ENCODE data around the gene PTH1R.

PTH1R gene

DNA sequence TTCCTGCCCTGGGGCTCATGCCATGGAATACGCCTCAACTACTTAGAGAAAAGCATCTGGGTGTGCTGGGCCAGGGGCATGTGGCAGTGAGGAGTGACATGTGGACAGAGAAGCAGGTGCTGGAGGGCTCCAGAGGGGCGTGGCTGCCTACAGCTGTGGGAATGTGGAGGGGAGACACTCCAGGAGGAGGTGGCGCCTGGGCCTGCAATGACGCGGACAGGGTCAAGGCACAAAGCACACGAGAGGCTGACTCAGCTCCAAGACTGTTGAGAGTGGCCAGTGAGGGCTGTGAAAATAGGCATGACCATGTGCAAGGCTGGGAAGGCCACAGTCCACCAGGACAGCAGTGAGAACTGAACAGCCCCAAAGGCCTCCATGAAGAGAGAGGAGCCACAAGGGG lies 48.5 kb downstream of the PTH1R start:
- DNase-seq (ENCODE audit: low read depth), result no peak
- no peak overlapping the region for H3K4me3 ChIP-seq (ENCODE audit: low read depth, low read length)
- no peak for TF ChIP-seq POLR2A (IDR thresholded peaks at IDR 0.05; ENCODE audit: extremely low read depth, insufficient read length)
- TF ChIP-seq MYC (IDR thresholded peaks at IDR 0.05; ENCODE audit: low read depth, low read length), result no peak

DNA sequence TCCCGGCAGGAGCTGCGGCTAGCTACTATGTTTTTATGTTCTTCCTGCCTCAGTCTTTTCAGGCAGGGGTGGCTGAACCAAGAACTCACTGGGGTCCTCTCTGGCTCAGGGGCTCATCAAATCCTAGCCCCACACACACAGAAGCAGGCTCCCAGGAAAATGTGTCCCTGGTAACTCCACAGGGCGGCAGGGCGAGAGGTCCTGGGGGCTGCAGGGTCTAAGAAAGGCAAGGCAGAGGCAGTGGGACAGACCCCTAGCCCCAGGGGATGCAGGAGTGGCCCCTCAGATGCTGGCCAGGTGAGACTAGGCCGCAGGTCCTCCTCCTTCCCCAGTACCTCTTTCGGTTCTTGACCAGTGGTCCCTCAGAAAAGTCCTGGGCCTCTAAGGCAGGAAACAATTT lies 48.9 kb downstream of the PTH1R start:
- peak overlapping the region; percentile 2 for H3K4me3 ChIP-seq (ENCODE audit: low read depth, low read length)

DNA sequence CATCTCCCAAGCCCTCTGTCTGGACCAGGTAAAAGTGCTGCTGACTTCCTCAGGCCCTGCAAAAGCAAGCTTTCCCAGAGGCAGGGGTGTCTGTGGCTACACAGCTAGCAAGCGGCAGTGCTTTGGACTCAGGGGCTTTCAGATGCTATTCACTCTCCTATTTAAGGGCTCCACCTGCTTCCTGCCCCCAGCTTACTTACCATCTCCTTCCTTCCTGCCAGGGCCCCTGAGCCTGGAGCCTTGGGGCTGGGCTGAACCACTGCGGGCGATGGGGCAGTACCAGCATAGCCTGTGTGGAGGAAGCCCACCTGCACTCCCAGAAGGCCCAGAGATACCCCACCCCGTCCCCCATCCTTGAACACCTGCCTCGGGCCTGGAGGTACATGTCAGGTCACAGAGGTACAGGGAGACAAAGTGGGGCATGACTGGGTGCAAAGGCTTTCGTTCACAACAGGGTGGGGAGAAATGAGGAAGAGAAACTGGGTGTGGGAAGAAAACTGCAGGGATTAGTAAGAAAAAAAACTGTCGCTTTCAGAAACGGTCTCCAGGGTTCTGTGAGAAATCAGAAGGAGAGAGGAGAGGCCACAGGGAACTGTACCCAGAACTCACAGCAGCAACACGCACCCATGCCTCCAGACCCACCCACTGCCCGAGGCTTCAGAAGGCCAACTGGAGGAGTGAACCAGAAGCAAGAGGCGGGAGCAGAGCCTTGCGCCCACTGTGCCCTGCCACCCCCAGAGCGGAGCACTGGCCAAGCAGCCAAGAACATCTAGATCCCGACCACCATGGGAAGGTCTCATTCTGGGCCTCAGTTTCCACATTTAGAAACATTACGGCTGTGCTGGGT lies 49.6 kb downstream of the PTH1R start:
- peak; percentile 92 for DNase-seq (ENCODE audit: low read depth)
- TF ChIP-seq, protein P1, sequence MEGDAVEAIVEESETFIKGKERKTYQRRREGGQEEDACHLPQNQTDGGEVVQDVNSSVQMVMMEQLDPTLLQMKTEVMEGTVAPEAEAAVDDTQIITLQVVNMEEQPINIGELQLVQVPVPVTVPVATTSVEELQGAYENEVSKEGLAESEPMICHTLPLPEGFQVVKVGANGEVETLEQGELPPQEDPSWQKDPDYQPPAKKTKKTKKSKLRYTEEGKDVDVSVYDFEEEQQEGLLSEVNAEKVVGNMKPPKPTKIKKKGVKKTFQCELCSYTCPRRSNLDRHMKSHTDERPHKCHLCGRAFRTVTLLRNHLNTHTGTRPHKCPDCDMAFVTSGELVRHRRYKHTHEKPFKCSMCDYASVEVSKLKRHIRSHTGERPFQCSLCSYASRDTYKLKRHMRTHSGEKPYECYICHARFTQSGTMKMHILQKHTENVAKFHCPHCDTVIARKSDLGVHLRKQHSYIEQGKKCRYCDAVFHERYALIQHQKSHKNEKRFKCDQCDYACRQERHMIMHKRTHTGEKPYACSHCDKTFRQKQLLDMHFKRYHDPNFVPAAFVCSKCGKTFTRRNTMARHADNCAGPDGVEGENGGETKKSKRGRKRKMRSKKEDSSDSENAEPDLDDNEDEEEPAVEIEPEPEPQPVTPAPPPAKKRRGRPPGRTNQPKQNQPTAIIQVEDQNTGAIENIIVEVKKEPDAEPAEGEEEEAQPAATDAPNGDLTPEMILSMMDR (IDR thresholded peaks at IDR 0.05; ENCODE audit: low read depth, low read length), result no peak
- TF ChIP-seq, protein P2, sequence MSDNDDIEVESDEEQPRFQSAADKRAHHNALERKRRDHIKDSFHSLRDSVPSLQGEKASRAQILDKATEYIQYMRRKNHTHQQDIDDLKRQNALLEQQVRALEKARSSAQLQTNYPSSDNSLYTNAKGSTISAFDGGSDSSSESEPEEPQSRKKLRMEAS (IDR thresholded peaks at IDR 0.05; ENCODE audit: low read depth, low read length), result no peak
- no peak for TF ChIP-seq POLR2A (IDR thresholded peaks at IDR 0.05; ENCODE audit: extremely low read depth, insufficient read length)
- no peak for TF ChIP-seq MYC (IDR thresholded peaks at IDR 0.05; ENCODE audit: low read depth, low read length)
- peak overlapping the region; percentile 2 for H3K4me3 ChIP-seq (ENCODE audit: low read depth, low read length)

More for the DNA sequence above, 48.9 kb downstream of the PTH1R start:
- no peak for TF ChIP-seq POLR2A (IDR thresholded peaks at IDR 0.05; ENCODE audit: extremely low read depth, insufficient read length)
- TF ChIP-seq, protein P2 (IDR thresholded peaks at IDR 0.05; ENCODE audit: low read depth, low read length), result no peak
- TF ChIP-seq MYC (IDR thresholded peaks at IDR 0.05; ENCODE audit: low read depth, low read length), result no peak
- TF ChIP-seq, protein P1 (IDR thresholded peaks at IDR 0.05; ENCODE audit: low read depth, low read length), result no peak
- no peak for DNase-seq (ENCODE audit: low read depth)

DNA sequence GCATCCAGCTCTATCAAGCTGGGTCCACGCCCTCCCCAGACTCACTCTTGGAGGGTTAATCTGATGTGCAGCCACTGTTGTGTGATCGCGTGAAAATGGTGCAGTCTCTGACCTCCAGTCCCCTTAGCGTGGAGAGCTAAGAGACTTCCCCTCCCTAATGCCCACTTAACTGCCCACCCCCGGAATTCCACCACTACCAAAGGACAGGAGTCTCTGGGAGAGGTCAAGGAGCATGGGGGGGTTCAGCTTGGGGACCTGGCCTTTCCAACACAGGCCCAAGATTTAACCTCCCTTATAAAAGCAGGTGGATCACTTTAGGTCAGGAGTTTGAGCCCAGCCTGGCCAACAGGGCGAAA lies 50.2 kb downstream of the PTH1R start:
- H3K4me3 ChIP-seq (ENCODE audit: low read depth, low read length), result no peak overlapping the region
- DNase-seq (ENCODE audit: low read depth), result no peak
- TF ChIP-seq MYC (IDR thresholded peaks at IDR 0.05; ENCODE audit: low read depth, low read length) (no peak), POLR2A (IDR thresholded peaks at IDR 0.05; ENCODE audit: extremely low read depth, insufficient read length) (no peak)
- TF ChIP-seq, protein P2 (IDR thresholded peaks at IDR 0.05; ENCODE audit: low read depth, low read length), result no peak
- TF ChIP-seq, protein P1 (IDR thresholded peaks at IDR 0.05; ENCODE audit: low read depth, low read length), result no peak

DNA sequence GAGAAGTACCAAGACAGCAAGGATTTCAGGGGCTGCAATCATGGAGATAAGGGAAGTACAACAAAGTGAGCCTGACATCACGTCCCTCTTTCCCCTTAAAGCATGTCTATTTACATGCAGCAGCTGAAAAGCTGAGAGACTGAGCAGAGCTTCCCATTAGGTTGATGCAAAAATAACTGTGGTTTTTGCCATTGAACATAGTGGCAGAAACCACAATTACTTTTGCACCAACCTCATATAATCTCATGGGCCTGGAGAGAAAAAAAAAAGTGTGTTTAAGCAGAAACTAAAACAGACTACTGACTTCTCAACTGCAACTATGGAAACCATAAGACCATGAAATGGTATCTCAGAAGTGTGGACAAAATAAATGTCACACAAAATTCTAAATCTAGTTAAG lies 50.8 kb downstream of the PTH1R start:
- DNase-seq (ENCODE audit: low read depth), result peak; percentile 89
- no peak overlapping the region for H3K4me3 ChIP-seq (ENCODE audit: low read depth, low read length)

DNA sequence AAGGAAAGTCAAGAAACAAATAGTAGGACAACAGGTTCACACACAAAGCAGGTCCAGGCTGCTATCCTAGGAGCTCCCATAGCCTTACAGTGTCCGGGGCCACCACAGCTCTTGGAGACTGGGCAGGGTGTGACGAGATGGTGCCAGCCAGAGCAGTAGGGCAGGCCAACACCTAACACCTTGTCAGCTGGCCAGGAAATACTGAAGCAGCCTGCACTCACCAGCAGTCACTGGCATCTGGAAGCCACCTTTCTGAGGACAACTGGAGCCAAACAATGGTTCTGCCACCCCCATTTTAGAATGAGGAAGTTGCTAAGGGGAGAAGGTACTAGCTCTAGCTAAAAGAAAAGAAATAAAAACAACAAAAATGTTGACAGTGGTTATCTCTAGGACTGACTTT lies 51.8 kb downstream of the PTH1R start:
- TF ChIP-seq, protein P1 (IDR thresholded peaks at IDR 0.05; ENCODE audit: low read depth, low read length), result no peak
- no peak for TF ChIP-seq POLR2A (IDR thresholded peaks at IDR 0.05; ENCODE audit: extremely low read depth, insufficient read length)
- TF ChIP-seq, protein P2 (IDR thresholded peaks at IDR 0.05; ENCODE audit: low read depth, low read length), result no peak
- TF ChIP-seq MYC (IDR thresholded peaks at IDR 0.05; ENCODE audit: low read depth, low read length), result no peak
- H3K4me3 ChIP-seq (ENCODE audit: low read depth, low read length), result no peak overlapping the region
- DNase-seq (ENCODE audit: low read depth), result peak; percentile 33

More for the DNA sequence above, 50.8 kb downstream of the PTH1R start:
- TF ChIP-seq, protein P2 (IDR thresholded peaks at IDR 0.05; ENCODE audit: low read depth, low read length), result no peak
- no peak for TF ChIP-seq POLR2A (IDR thresholded peaks at IDR 0.05; ENCODE audit: extremely low read depth, insufficient read length)
- TF ChIP-seq, protein P1 (IDR thresholded peaks at IDR 0.05; ENCODE audit: low read depth, low read length), result no peak
- no peak for TF ChIP-seq MYC (IDR thresholded peaks at IDR 0.05; ENCODE audit: low read depth, low read length)

Measured in NB4 (cell line).